Activated CD4-positive, alpha-beta T cell treated with anti-CD3 and anti-CD28 coated beads for 1 hour (primary cell): ENCODE results near the gene RAB11FIP2.

Source experiments
- DNase-seq: peaks from one replicate; pipeline ENCODE4 v3.0.0-alpha.2; 2020

The RAB11FIP2 gene

DNA sequence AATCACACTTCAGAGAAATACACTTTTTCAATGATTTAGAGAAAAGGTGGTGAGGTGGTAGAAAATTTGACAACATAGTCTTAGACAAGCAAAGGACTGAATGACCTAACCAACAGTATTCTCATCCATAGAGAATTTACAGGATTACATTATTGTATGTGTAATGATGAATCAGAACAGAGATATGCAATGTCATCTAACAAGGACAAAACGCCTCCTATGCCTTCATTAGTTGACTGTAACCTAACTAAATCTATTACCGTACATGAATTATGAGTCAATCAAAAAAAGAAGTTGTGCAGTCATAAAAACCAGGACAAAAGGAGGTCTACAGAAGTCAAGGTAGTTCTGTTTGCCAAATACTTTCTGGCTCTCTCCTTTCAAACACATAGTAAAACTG is 66.5 kb downstream of the RAB11FIP2 start:
- no peak for DNase-seq

DNA sequence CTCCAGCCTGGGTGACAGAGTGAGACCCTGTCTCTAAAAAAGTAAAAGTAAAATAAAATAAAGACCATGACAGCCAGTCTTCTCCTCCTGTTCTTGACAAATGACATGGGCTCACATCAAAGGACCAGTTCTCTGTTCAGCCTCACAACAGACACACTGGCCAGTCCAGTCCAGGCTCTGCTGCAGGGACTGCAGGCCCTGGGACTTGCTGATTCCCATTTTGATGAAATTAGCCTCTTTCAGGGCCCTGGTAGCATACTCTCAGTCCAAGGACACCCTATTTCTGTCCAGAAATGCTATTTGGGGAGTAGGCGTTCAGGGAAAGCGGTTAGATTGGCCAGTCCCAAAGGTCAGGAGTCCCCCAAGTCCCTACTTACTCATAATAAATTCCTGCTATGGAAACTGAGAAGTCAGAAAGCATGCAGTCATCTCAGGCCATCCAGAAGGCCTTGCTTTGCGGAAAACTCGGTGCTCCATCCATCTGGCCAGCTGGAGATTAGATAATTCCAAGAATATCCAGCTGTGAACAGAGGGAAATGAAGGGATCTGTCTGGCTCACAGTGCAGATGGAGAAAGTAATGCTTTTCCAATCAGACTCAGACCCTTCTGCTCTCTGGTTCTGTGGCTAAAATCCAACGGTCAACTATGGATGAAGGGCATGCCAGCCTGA is 74.4 kb downstream of the RAB11FIP2 start:
- no peak for DNase-seq

DNA sequence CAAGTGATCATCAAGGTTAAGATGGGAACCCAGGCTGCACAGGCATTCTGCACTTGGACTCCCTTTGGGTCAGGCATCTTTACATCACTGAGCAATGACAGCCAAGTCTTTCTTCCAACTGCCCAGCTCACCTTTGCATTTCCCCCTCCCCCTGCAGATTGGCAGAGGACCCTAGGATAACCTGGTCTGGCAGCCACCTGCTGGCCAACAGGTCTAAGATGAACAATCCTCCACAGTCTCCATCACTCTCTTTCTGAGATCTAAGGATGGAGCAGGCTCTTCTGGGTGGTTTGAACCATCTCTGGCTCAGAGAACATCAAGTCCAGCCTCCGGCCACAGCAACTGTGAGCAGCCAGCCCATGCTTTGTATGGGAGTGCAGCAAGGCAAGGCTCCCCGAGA is 75.8 kb downstream of the RAB11FIP2 start:
- DNase-seq: no peak

- no peak for DNase-seq
These were observed 77.1 kb downstream of the RAB11FIP2 start for GRCh38 chr10:117969592-117969991.

DNA sequence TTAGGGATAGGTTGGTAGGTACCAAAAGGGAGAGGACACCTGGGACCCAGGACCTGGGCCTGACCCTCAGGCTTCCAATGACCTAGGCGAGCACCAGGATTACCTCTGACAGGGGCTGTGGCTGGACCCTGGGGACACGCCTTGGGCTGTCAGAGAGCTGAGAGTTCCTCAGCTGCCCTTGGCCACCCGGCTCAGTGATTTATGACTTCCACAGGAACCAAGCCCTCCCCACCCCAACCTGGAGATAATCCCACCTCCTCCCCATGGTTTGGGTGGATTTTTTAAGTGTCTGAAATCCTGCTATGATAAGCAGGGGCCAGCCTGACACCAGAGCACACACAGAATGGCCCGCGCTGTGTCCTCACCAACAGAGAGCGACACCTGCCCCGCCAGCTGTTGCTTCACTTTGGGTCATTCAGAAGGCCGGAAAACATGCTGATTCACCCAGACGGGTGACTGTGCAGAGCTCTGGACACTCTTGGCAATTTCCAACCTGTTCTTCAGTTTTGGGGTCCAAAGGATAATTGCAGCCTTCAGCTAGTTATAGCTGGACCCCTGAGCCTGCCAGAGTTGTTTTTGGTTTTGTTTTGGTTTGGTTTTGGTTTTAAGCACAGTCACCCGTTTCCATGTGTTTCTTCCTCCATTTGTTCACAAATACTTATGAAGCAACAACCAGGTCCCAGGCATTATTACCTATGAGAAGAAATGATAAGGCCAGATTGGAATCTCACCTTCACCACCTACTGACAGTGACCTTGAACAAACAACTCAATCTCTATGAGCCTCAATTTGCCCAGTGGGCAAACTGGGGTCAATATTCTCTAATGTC is 78.2 kb downstream of the RAB11FIP2 start:
- DNase-seq: no peak

DNA sequence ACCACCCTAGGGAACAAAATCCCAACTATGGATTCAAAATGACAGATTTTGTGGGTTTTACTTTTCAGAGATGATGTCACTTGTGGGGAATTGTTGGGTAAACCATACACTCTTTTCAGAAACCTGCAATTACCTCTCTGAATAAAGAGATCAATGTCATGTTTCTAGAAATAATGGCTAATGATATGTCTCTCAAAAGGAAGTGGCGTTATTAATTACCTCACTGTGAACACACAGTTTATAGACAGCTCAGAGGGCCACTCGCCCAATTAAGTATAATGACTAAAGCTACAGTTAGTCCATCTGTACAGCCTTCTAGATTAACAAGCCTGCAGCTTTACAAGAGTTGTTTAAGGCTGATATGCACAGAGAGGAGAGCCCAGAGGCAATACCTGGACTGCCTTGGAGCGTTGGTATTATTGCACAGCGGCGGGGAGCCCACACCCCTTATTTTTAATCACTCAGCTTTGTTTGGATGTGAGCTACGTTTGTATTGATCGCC is 79.5 kb downstream of the RAB11FIP2 start:
- no peak for DNase-seq

DNA sequence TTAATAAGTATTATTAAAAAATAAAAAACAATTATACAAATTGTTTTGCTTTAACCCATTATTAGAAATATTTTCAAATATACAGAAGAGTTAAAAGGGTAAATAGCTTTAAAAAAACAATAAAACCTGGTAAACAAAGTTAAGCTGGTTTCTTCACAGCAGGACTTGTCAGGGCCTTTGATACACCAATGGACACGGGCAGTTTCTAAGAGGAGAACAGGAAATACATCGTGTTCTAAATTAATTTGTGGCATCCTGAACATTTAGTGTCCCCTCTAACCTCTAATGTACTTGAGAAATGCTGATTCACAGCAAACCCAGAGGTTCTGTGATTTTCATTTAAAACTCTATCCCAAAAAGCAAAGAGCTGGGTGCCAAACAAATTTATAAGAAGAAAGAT is 80.8 kb downstream of the RAB11FIP2 start:
- no peak for DNase-seq

DNA sequence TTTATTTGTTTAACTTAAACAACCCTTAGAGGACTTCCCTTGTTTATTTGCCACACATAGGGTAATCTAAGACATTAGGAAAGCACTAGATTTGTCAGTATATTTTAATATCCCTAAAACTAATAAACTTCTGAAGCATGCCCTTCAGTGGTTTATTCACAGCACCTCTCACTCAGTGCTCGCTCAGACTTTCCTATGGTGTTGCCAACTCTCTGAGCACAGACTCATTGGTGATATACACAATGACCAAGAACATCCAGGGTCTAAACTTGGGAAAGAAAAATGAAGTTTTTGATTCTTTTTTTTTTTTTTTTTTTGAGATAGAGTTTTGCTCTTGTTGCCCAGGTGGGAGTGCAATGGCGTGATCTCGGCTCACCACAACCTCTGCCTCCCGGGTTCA is 82.2 kb downstream of the RAB11FIP2 start:
- DNase-seq: no peak

- DNase-seq: no peak
These were observed 86.3 kb downstream of the RAB11FIP2 start for GRCh38 chr10:117960345-117960935.

DNA sequence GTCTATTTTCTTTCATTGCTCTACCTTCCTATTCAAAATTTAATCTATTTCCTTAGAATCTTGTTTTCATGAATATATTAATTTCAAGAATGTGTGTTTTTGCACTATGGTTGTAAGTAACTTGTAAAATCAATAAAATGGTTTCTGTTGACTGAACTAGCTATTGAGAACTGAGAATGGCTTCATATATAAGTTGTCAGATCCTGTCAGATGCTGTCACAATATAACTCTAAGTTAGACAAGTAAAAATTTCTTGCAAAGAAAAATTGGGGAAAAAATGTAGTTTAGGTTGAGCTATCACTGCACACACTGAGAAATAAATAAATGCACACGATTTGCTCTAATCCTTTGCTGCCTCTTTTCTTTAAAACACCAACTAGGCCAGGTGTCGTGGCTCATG is 89.8 kb downstream of the RAB11FIP2 start:
- no peak for DNase-seq

DNA sequence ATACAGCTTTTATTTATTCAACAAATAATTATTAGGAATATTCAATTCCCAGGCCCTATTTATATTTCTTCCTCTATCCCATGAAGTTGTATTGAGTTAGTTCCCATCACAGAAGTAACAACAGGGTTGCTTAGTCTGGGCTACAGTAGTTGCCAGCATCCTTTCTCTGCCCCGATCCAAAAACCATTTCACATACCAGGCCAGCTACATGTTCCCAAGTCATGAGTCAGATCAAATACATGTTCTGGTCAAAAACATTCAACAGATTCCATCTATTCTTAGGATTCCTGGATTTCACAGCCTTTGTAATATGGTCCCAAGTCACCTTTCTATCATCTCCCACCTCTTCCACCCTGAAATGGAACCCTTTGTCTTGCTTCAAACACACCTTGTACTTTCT is 91.6 kb downstream of the RAB11FIP2 start:
- no peak for DNase-seq
